Keratinocyte (primary cell): ENCODE data around the gene NEAT1.

Experiments
- EZH2 ChIP-seq: IDR thresholded peaks from one replicate; pipeline ENCODE4 v1.6.1; 2012; ENCODE audit warnings: inconsistent platforms, mild to moderate bottlenecking, low read length, moderate library complexity
- TF ChIP-seq, protein P1 (sequence below), 3 experiments: IDR thresholded peaks in 1 of 3; conservative IDR thresholded peaks in 1 of 3; optimal IDR thresholded peaks in 1 of 3; 2 replicates in 2 of 3; 3 replicates in 1 of 3; pipeline versions ENCODE3 to v1.5.1; 2011; ENCODE audit warnings: low read length in 3 of 3, mild to moderate bottlenecking in 3 of 3, moderate library complexity in 2 of 3, control low read depth in 1 of 3, inconsistent platforms in 1 of 3; ENCODE audit not compliant: insufficient read depth in 2 of 3; ENCODE audit errors: extremely low read depth in 1 of 3

DNA sequence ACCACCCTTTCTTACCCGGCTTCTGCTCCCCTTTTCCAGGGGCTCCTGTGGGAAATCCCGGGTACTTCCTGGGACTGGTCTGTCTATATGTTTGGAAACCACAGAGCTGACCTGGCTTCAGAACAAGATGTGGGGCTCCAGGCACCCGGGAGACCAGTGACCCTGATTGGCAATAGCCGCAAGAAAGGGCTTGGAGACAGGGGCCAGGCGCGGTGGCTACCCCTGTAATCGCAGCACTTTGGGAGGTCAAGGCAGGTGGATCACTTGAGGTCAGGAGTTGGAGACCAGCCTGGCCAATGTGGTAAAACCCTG is 3.2 kb upstream of the NEAT1 start:
- TF ChIP-seq, protein P1, sequence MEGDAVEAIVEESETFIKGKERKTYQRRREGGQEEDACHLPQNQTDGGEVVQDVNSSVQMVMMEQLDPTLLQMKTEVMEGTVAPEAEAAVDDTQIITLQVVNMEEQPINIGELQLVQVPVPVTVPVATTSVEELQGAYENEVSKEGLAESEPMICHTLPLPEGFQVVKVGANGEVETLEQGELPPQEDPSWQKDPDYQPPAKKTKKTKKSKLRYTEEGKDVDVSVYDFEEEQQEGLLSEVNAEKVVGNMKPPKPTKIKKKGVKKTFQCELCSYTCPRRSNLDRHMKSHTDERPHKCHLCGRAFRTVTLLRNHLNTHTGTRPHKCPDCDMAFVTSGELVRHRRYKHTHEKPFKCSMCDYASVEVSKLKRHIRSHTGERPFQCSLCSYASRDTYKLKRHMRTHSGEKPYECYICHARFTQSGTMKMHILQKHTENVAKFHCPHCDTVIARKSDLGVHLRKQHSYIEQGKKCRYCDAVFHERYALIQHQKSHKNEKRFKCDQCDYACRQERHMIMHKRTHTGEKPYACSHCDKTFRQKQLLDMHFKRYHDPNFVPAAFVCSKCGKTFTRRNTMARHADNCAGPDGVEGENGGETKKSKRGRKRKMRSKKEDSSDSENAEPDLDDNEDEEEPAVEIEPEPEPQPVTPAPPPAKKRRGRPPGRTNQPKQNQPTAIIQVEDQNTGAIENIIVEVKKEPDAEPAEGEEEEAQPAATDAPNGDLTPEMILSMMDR (optimal IDR thresholded peaks at IDR 0.05 in 1 of 3, IDR thresholded peaks at IDR 0.05 in 1 of 3, conservative IDR thresholded peaks at IDR 0.05 in 1 of 3; ENCODE audit: extremely low read depth in 1 of 3, insufficient read depth in 2 of 3, low read length in 3 of 3), result no peak
- no peak for TF ChIP-seq EZH2
